ENCODE data around the gene TMEM208. TPM values are rescaled to one million over a fixed set of nuclear protein-coding genes. Genes with fewer than 3 reads are reported as not detected.
A peak's percentile ranks its signal among the peaks of the same experiment; 100 is the strongest.

Gene TMEM208
- total and polyA plus RNA-seq, 2 of the 13 experiments (the other 11 are each of a cell fraction or from before 2014, with no cell fraction given): 58.8 to 72.9 TPM

- TF ChIP-seq SOX6 (IDR thresholded peaks at IDR 0.05) (no peak), SOX6 (CRISPR knock-in tag; IDR thresholded peaks at IDR 0.05) (no peak; the same call in 1 of the 2 replicates), NFYB (CRISPR knock-in tag; IDR thresholded peaks at IDR 0.05) (no peak), ZNF382 (CRISPR knock-in tag; IDR thresholded peaks at IDR 0.05; ENCODE audit: borderline replicate concordance) (no peak), KDM4B (CRISPR knock-in tag; IDR thresholded peaks at IDR 0.05) (no peak), NPAS2 (CRISPR knock-in tag; IDR thresholded peaks at IDR 0.05; ENCODE audit: borderline replicate concordance) (no peak), NFE2 (CRISPR knock-in tag; IDR thresholded peaks at IDR 0.05) (no peak), SAP130 (CRISPR knock-in tag; IDR thresholded peaks at IDR 0.05; ENCODE audit: low read depth) (peak; percentile 48; the same call in 1 of the 2 replicates), PRPF4 (IDR thresholded peaks at IDR 0.05; ENCODE audit: low read depth, low read length, poor library complexity, severe bottlenecking) (no peak), SMC3 (IDR thresholded peaks at IDR 0.05; ENCODE audit: low read length) (no peak), ZBTB3 (CRISPR knock-in tag; IDR thresholded peaks at IDR 0.05; ENCODE audit: borderline replicate concordance, low read depth) (no peak), E2F2 (CRISPR knock-in tag; IDR thresholded peaks at IDR 0.05; ENCODE audit: borderline replicate concordance) (no peak), ZNF468 (CRISPR knock-in tag; IDR thresholded peaks at IDR 0.05) (no peak), SYNCRIP (IDR thresholded peaks at IDR 0.05; ENCODE audit: insufficient read depth, low read depth, low read length) (no peak), AKNA (CRISPR knock-in tag; IDR thresholded peaks at IDR 0.05; ENCODE audit: borderline replicate concordance) (no peak), ZHX1 (CRISPR knock-in tag; IDR thresholded peaks at IDR 0.05; ENCODE audit: low read depth) (no peak), ZNF431 (CRISPR knock-in tag; IDR thresholded peaks at IDR 0.05; ENCODE audit: borderline replicate concordance, low read depth) (0 out of 2 replicates have a peak, but pooled peaks have one; percentile 62), ZNF597 (CRISPR knock-in tag; IDR thresholded peaks at IDR 0.05) (no peak), SETDB1 (CRISPR knock-in tag; IDR thresholded peaks at IDR 0.05; ENCODE audit: borderline replicate concordance) (no peak), ZFP36L2 (CRISPR knock-in tag; IDR thresholded peaks at IDR 0.05) (no peak)
These were observed 21.7 kb downstream of the TMEM208 start, which contains the start of gene SLC9A5 (continued) for GRCh38 chr16:67248401-67249177.

Measured in HepG2 (cell line).